SH-SY5Y (cell line): ENCODE data around the gene GPR139.

Experiments used
- GATA2 ChIP-seq: IDR thresholded peaks from 2 replicates; pipeline ENCODE4 v1.6.1; 2011; ENCODE audit warnings: mild to moderate bottlenecking, low read depth, low read length
- GATA3 ChIP-seq: IDR thresholded peaks from 2 replicates; pipeline ENCODE4 v1.6.1; 2011; ENCODE audit warnings: low read depth, mild to moderate bottlenecking, low read length, moderate library complexity

DNA sequence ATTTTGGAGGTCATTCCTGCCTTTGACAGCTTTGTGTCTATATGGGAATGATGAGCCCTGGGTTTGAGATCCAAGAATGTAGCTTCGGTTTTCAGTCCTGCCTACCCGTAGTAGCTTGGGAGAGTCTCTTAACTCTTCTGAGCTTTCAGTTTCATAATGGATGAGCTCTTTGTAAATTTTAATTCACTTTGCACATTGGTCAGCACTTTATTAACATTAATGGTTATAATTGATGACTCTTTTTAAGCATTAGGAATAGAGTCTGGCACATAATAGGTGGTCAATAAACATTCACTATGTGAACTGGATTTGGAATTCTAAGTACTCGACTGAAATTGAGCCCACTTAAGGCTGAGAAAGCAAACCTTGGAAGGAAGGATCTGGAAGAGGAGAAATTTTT, 17.3 kb downstream of the GPR139 start:
- no peak for TF ChIP-seq GATA2
- no peak for TF ChIP-seq GATA3
